GM18907 (cell line): ENCODE results near the gene IMP3.

Experiments
- ATAC-seq: cut with Tn5 transposase; IDR thresholded peaks from one replicate; pipeline ENCODE4 v1.9.1; 2021; ENCODE audit warnings: mild to moderate bottlenecking, moderate library complexity; ENCODE audit not compliant: unreplicated experiment

The IMP3 gene

GRCh38 chr15:75673426-75674235 lies 33.6 kb upstream of the IMP3 start:
- ATAC-seq: no peak

GRCh38 chr15:75672646-75673425 lies 32.8 kb upstream of the IMP3 start:
- ATAC-seq: no peak

- no peak for ATAC-seq
These were observed 31.9 kb upstream of the IMP3 start for GRCh38 chr15:75671730-75672602.

- ATAC-seq: no peak
These were observed 29.8 kb upstream of the IMP3 start for GRCh38 chr15:75669879-75670212.

DNA sequence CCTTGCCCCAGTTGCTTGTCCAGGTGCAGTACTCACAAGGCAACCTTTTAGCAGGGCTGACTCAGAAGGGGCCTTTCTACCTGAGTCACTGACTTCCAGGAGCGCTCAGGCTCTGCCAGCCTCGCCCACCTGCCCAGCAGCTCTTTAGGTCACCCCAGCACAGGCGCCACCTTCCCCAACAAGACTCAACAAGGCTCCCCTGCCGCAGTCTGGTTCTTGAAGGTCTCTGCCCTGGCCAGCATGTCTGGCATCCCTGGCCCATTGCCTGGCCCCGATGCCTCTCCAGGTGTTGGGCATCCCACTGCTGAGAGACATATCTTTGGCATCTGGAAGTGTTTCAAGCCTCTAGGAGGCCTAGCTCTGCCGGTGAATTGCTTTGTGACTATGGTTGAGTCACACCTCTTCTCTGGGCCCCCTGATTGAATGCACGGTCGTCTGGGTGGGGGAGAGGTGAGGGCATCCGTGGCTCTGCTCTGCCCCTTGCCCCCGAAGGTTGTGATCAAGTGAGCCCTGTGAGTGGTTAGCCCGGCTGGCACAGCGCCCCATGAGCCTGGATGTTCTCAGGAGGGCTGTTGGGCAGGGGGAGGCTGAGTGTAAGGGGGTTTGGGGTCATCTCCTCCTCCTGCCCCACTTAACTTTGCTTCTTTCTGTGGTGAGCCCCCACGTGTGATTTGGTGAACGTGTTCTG lies 29.3 kb upstream of the IMP3 start:
- ATAC-seq: no peak

DNA sequence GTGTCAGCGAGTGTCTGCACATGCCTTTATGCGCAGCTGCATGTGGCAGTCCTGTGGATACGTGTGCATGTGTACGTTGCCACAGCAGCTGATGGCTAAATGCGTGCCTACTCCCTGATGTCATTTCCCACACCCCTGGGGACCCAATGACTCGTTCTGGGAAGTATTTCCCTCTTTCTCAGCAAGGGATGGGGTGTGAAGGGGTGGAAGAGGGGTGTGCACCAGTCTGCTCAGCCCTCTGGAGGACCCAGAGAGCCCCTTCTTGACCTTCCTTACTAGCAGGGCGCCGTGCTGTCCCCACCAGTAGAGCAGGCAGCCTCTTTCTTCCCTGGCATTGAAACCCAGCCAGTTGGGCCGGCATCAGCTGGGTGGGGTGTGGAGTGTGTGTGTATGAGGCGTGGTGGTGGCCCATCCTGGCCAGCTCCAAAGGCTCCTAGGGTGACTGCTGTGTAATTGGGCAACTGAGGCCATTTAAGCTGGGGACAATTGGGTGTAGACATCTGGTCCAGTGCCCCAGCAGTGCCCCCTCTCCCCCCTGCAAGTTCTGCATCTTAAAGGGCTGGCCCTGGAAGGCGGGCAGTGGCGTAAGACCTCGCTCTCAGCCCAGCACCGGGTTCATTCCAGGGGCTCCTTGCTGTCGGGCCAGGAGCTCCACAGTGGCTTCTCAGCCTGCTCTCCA lies 26.9 kb upstream of the IMP3 start:
- ATAC-seq: no peak

GRCh38 chr15:75663931-75664421 lies 24.0 kb upstream of the IMP3 start:
- ATAC-seq: no peak

GRCh38 chr15:75662823-75663519 lies 22.9 kb upstream of the IMP3 start:
- no peak for ATAC-seq

DNA sequence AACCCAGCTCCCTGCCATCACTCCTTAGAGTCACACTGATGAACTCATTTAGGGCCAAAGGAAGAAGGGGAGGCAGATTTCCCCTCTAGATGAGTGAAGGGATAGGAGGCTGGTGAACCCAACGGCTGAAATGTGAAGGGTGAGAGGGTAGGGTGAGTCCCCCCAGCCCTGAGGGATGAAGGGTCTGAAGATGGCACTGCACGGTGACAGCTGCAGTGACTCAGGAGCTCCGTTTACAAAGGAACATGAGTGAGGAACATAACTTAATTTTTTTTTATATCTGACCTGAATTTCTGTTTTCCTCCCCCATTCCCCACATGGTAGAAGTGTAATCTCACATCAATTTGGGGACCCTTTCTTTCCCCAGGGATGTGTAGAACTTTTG lies 21.7 kb upstream of the IMP3 start:
- ATAC-seq: no peak

GRCh38 chr15:75661100-75661755 lies 21.2 kb upstream of the IMP3 start:
- no peak for ATAC-seq

DNA sequence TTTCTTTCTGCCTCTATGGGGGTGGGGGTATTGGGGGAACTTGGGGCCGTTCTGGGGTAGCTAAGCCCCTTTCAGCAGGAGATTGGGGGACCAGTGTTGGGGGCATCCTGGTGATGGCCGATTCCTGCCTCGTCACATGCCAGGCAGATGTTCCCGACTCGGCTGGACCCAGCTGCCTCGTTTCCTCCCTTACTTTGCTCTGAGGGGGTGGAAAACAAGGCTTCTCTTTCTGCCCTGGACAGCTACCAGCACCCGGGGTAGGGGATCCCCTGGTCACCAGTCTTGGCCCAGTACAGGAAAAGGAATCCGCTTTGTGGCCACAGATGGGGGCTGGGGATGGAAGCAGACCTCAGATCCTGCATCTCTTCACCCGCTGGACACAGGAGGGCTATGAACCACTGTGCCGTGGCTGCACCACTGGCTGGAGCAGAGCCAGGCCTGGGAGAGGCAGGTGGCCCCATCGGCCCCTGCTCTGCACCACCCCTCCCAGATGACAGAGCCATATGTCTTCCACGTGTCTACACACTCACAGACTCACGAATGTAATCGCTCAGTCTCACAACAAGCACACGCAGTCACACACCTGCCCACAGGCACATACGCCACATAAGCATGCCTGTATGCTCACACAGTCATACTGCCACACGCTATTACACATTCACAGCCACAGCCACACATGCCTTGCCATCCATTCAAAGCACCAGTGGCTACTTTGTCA lies 20.1 kb upstream of the IMP3 start:
- no peak for ATAC-seq

GRCh38 chr15:75659141-75659771 lies 19.2 kb upstream of the IMP3 start:
- ATAC-seq: no peak

DNA sequence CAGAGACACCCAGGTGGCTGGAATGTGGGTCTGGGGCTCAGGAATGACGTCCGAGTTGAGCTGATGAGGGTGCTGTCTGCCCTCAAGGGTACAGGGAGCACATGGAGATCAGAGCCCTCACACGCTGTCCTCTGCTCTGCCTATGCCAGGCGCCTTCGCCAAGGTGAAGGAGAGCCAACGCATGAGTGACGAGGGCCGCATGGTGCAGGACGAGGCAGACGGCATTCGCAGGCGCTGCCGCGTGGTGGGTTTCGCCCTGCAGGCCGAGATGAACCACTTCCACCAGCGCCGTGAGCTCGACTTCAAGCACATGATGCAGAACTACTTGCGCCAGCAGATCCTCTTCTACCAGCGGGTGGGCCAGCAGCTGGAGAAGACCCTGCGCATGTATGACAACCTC lies 16.8 kb upstream of the IMP3 start:
- ATAC-seq: no peak

DNA sequence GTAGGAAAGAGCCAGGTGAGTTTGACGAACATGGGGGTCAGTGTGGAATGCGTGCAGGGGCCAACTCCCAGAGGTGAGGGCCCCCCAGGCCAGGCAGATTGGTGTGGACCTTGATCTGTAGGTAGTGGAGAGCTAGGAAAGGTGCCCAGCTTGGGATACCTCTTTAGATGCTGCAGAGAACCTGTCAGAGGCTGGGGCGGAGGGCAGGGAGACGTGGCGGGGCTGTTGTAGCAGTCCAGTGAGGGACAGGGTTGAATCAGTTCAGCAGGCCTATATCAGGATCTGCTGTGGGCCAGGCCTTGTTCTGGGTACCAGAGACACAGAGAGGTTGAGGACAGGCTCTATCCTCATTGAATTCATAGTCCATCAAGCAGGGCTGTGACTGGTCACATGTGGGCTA lies 16.3 kb upstream of the IMP3 start:
- no peak for ATAC-seq

GRCh38 chr15:75655931-75656330 lies 15.9 kb upstream of the IMP3 start:
- ATAC-seq: no peak

- ATAC-seq: no peak
These were observed 14.3 kb upstream of the IMP3 start for GRCh38 chr15:75654201-75654907.

GRCh38 chr15:75653347-75653913 lies 13.4 kb upstream of the IMP3 start:
- ATAC-seq: no peak
